ENCODE data around the gene VARS2. TPM values are rescaled to one million over a fixed set of nuclear protein-coding genes. Genes with fewer than 3 reads are reported as not detected.

The VARS2 gene
- total and polyA plus RNA-seq, 9 of the 15 experiments (the other 6 are each of a cell fraction or from before 2014, with no cell fraction given): 1.6 to 53.6 (median 29.9) TPM

GRCh38 chr6:30914854-30915590 lies 984 bp downstream of the VARS2 start (continued):
- TF ChIP-seq HSF4 (CRISPR knock-in tag; IDR thresholded peaks at IDR 0.05; ENCODE audit: borderline replicate concordance) (no peak), PML (IDR thresholded peaks at IDR 0.05; ENCODE audit: low read length) (no peak), CBFA2T3 (IDR thresholded peaks at IDR 0.05) (peak; percentile 72), ATF3 (IDR thresholded peaks at IDR 0.05) (no peak), ATF3 (CRISPR knock-in tag; conservative IDR thresholded peaks at IDR 0.05) (no peak), BRF2 (IDR thresholded peaks at IDR 0.05; ENCODE audit: borderline replicate concordance, insufficient read depth, insufficient read length) (no peak), ARID3A (IDR thresholded peaks at IDR 0.05; ENCODE audit: borderline replicate concordance, low read depth, low read length) (0 out of 2 replicates have a peak, but pooled peaks have one; percentile 14), PYGO2 (tag; IDR thresholded peaks at IDR 0.05) (no peak), ZNF197 (CRISPR knock-in tag; IDR thresholded peaks at IDR 0.05; ENCODE audit: low read depth) (no peak), CREB5 (CRISPR knock-in tag; IDR thresholded peaks at IDR 0.05) (no peak), SMARCE1 (IDR thresholded peaks at IDR 0.05) (no peak), NCOA6 (IDR thresholded peaks at IDR 0.05) (no peak), CTCF (IDR thresholded peaks at IDR 0.05 in 2 of 3, conservative IDR thresholded peaks at IDR 0.05 in 1 of 3; ENCODE audit: insufficient read depth in 2 of 3, low read depth in 1 of 3, low read length in 3 of 3) (0 out of 6 replicates have a peak, but pooled peaks of 1 of the 3 experiments have one; percentile 5), NR2C1 (IDR thresholded peaks at IDR 0.05) (peak; percentile 81), NR2C1 (tag; IDR thresholded peaks at IDR 0.05) (peak; percentile 73), SPI1 (IDR thresholded peaks at IDR 0.05; ENCODE audit: borderline replicate concordance, low read depth, low read length) (0 out of 2 replicates have a peak, but pooled peaks have one; percentile 2), POLR2B (IDR thresholded peaks at IDR 0.05; ENCODE audit: low read depth, partially characterized antibody) (no peak), ESRRA (IDR thresholded peaks at IDR 0.05; ENCODE audit: borderline replicate concordance, low read depth) (peak; percentile 82), SRF (CRISPR knock-in tag; IDR thresholded peaks at IDR 0.05) (no peak), CREBBP (IDR thresholded peaks at IDR 0.05; ENCODE audit: low read depth, low read length) (no peak), ZNF253 (CRISPR knock-in tag; conservative IDR thresholded peaks at IDR 0.05) (no peak), NFYB (IDR thresholded peaks at IDR 0.05; ENCODE audit: extremely low read depth, insufficient read length) (no peak)

All from K562 (cell line).